Right cardiac atrium (tissue), 5 donors: Measurements from ENCODE around the gene NEK1. TPM values are rescaled to one million over a fixed set of nuclear protein-coding genes. Genes with fewer than 3 reads are reported as not detected.
"Not testable (repeated sequence)": the region's sequence is repeated elsewhere in the genome, so short reads cannot be mapped to it uniquely, and the experiment has no call there.

ENCODE experiments used
- ATAC-seq, 2 donors: fragments of 200-7000 bp; cut with Tn5 transposase; one replicate each; pipeline versions ENCODE4 v1.8.0 to v1.9.1; 2020; ENCODE audit warnings: moderate library complexity in 2 of 2, mild to moderate bottlenecking in 1 of 2
- DNase-seq, 3 donors: peaks; one replicate each; pipeline ENCODE4 v3.0.0-alpha.2; 2020
- H3K27ac ChIP-seq: one replicate; pipeline ENCODE4 v1.5.1; 2013; ENCODE audit warnings: mild to moderate bottlenecking, low read length, control low read depth, moderate library complexity
- H3K27me3 ChIP-seq: one replicate; pipeline ENCODE4 v1.6.1; 2013; ENCODE audit not compliant: control insufficient read depth, insufficient read depth
- H3K4me1 ChIP-seq: one replicate; pipeline ENCODE4 v1.6.1; 2013; ENCODE audit warnings: low read length; ENCODE audit not compliant: control insufficient read depth, insufficient read depth
- H3K4me3 ChIP-seq: one replicate; pipeline ENCODE4 v1.5.1; 2013; ENCODE audit warnings: low read length, control low read depth
- H3K9me3 ChIP-seq: one replicate; pipeline ENCODE4 v1.6.1; 2013; ENCODE audit warnings: low read length; ENCODE audit not compliant: control insufficient read depth
- WGBS: extraction: QIAGEN DNeasy Blood & Tissue Kit; methylation state at CpG from one replicate; pipeline ENCODE4 v1.1.7; 2013; 5-methylcytosine and 5-hydroxymethylcytosine counted together
- intact Hi-C, 4 donors: fragments of 100-400 bp; cut with DNase I; formaldehyde crosslinking; loops; one replicate each; pipeline versions ENCODE4 v1.11.0 to v1.14.0; 2022 to 2023
- polyA plus RNA-seq: library from polyadenylated mRNA; stranded (reverse); fragments of 200-250 nt; gene quantifications from one replicate; pipeline ENCODE4 v1.2.3, GENCODE V29; 2013
- total RNA-seq, 4 donors: library from RNA; stranded (reverse); fragmentation: NEBNext Ultra II Directional; extraction: Animal tissue kit (Norgen Biotek cat#: 25700); gene quantifications; one replicate each; pipeline ENCODE4 v1.2.1, GENCODE V29; 2021
- donor health status: healthy with polysubstance abuse.
- donor health status: DM: no; HTN: yes; CAD: no.
- donor health status: DM: no; HTN: no; CAD: no.
- donor health status: DM: no; HTN: yes; CAD: no; lungs with severe emphysema.
- donor health status: DM: yes; HTN: yes; CAD: no.

The NEK1 gene
- total and polyA plus RNA-seq, 5 donors = 5.5 to 16.9 (median 14.0) TPM

GRCh38 chr4:169626331-169627282 is 14.2 kb upstream of the NEK1 start:
- Histone ChIP-seq H3K27ac (peak overlapping the region; percentile 52), H3K4me3 (no peak overlapping the region), H3K9me3 (no peaks in the 10 kb centered on the region), H3K27me3 (no peaks in the 10 kb centered on the region), H3K4me1 (no peaks in the 10 kb centered on the region)
- 81% methylated on average over 6 of the region's 6 CpGs for WGBS
- ATAC-seq = peak in 1 of 2 donors; percentile 14
- no peak for DNase-seq
- intact Hi-C loops = no loop called here

- intact Hi-C loops = no loop called here
- DNase-seq = no peak
- Histone ChIP-seq H3K4me1 (no peaks in the 10 kb centered on the region), H3K4me3 (no peak overlapping the region), H3K27me3 (no peaks in the 10 kb centered on the region), H3K27ac (no peak overlapping the region), H3K9me3 (no peaks in the 10 kb centered on the region)
- ATAC-seq = peak in 1 of 2 donors; percentile 12
- 89% methylated on average over 5 of the region's 5 CpGs for WGBS
Measured at GRCh38 chr4:169625886-169626285, 13.5 kb upstream of the NEK1 start.

- not testable (repeated sequence) for H3K4me3 ChIP-seq, H3K9me3 ChIP-seq, H3K4me1 ChIP-seq, DNase-seq, ATAC-seq, H3K27ac ChIP-seq, H3K27me3 ChIP-seq
- 92% methylated on average over 6 of the region's 6 CpGs for WGBS
- intact Hi-C loops = loop anchor here in 3 of 4 donors (5.0 kb wide), 2 partner anchors 33 to 38 kb away; no protein-coding TSS in a partner anchor
Measured at GRCh38 chr4:169624012-169624411, 11.6 kb upstream of the NEK1 start.

- intact Hi-C loops = loop anchor here in 3 of 4 donors (5.0 kb wide), 2 partner anchors 35 to 40 kb away; no protein-coding TSS in a partner anchor
- Histone ChIP-seq H3K4me1 (no peaks in the 10 kb centered on the region), H3K27me3 (no peaks in the 10 kb centered on the region), H3K27ac (no peak overlapping the region), H3K9me3 (no peaks in the 10 kb centered on the region), H3K4me3 (peak overlapping the region; percentile 77)
- ATAC-seq (no peak), DNase-seq (no peak)
- 20% methylated on average over 4 of the region's 4 CpGs for WGBS
Measured at GRCh38 chr4:169622566-169622965, 10.2 kb upstream of the NEK1 start.

- H3K27ac ChIP-seq = peak overlapping the region; percentile 67
- ATAC-seq = no peak
- no peaks in the 10 kb centered on the region for H3K4me1 ChIP-seq
- H3K4me3 ChIP-seq = peak overlapping the region; percentile 77
- H3K27me3 ChIP-seq = no peaks in the 10 kb centered on the region
- 6% methylated on average over 6 of the region's 6 CpGs for WGBS
- H3K9me3 ChIP-seq = no peaks in the 10 kb centered on the region
- intact Hi-C loops = loop anchor here in 3 of 4 donors (5.0 kb wide), 2 partner anchors 35 to 40 kb away; no protein-coding TSS in a partner anchor
- no peak for DNase-seq
Measured at GRCh38 chr4:169621731-169622492, 9.5 kb upstream of the NEK1 start.

GRCh38 chr4:169620880-169621248 is 8.5 kb upstream of the NEK1 start:
- under 1% methylated on average over 14 of the region's 14 CpGs for WGBS
- peak; percentile 0 to 2 for ATAC-seq

GRCh38 chr4:169619958-169620879 is 7.8 kb upstream of the NEK1 start, which contains the start of gene CLCN3:
Gene CLCN3 (plus strand): TSS chr4:169620578. CDS start chr4:169635929, 15,351 bp downstream.
- intact Hi-C loops = loop anchor here in 3 of 4 donors (5.0 kb wide), 3 partner anchors 37 to 92 kb away; no protein-coding TSS in a partner anchor
- DNase-seq = peak; percentile 99
- WGBS = under 1% methylated on average over 67 of the region's 67 CpGs

More at GRCh38 chr4:169620880-169621248, 8.5 kb upstream of the NEK1 start:
- H3K9me3 ChIP-seq = no peaks in the 10 kb centered on the region
- H3K27ac ChIP-seq = peak overlapping the region; percentile 87
- DNase-seq = no peak
- no peaks in the 10 kb centered on the region for H3K4me1 ChIP-seq
- intact Hi-C loops = loop anchor here in 3 of 4 donors (5.0 kb wide), 2 partner anchors 36 to 41 kb away; no protein-coding TSS in a partner anchor
- no peaks in the 10 kb centered on the region for H3K27me3 ChIP-seq
- H3K4me3 ChIP-seq = peak overlapping the region; percentile 77

GRCh38 chr4:169619518-169619957 is 7.2 kb upstream of the NEK1 start:
- Histone ChIP-seq H3K9me3 (no peaks in the 10 kb centered on the region), H3K27ac (peak overlapping the region; percentile 92), H3K4me3 (peak overlapping the region; percentile 71), H3K27me3 (no peaks in the 10 kb centered on the region), H3K4me1 (no peaks in the 10 kb centered on the region)
- intact Hi-C loops = loop anchor here in 1 of 4 donors (5.0 kb wide), 1 partner anchor 93 kb away; no protein-coding TSS in a partner anchor
- peak; percentile 48 to 52 for ATAC-seq
- WGBS = 3% methylated on average over 12 of the region's 12 CpGs
- no peak for DNase-seq

More at GRCh38 chr4:169619958-169620879, 7.8 kb upstream of the NEK1 start, which contains the start of gene CLCN3:
- Histone ChIP-seq H3K4me3 (peak within 1 kb of the TSS; percentile 77), H3K4me1 (no peaks in the 10 kb centered on the region), H3K9me3 (no peaks in the 10 kb centered on the region), H3K27me3 (no peaks in the 10 kb centered on the region), H3K27ac (peak within 1 kb of the TSS; percentile 92)
- peak; percentile 100 for ATAC-seq

- ATAC-seq (no peak), DNase-seq (no peak)
- no peaks in the 10 kb centered on the region for H3K27me3 ChIP-seq
- no peak overlapping the region for H3K27ac ChIP-seq
- H3K4me1 ChIP-seq = no peaks in the 10 kb centered on the region
- 95% methylated on average over 4 of the region's 4 CpGs for WGBS
- no peaks in the 10 kb centered on the region for H3K9me3 ChIP-seq
- intact Hi-C loops = loop anchor here in 1 of 4 donors (5.0 kb wide), 1 partner anchor 93 kb away; no protein-coding TSS in a partner anchor
- peak overlapping the region; percentile 71 for H3K4me3 ChIP-seq
Measured at GRCh38 chr4:169618986-169619385, 6.6 kb upstream of the NEK1 start.
